Stimulated activated CD4-positive, alpha-beta T cell treated with anti-CD3 and anti-CD28 coated beads, TNF-alpha, amount 100 ng/mL, for 4 hours (primary cell): ENCODE results near the gene GAS2.

Experiments
- DNase-seq, 3 experiments: peaks; one replicate each; pipeline ENCODE4 v3.0.0-alpha.2; 2020; ENCODE audit warnings: low read depth in 3 of 3

The GAS2 gene

GRCh38 chr11:22674470-22675439 lies 8.3 kb downstream of the GAS2 start:
- DNase-seq, result no peak

- no peak for DNase-seq
Measured at GRCh38 chr11:22677153-22677903, 10.9 kb downstream of the GAS2 start.

GRCh38 chr11:22680628-22681027 lies 14.2 kb downstream of the GAS2 start:
- DNase-seq, result no peak

DNA sequence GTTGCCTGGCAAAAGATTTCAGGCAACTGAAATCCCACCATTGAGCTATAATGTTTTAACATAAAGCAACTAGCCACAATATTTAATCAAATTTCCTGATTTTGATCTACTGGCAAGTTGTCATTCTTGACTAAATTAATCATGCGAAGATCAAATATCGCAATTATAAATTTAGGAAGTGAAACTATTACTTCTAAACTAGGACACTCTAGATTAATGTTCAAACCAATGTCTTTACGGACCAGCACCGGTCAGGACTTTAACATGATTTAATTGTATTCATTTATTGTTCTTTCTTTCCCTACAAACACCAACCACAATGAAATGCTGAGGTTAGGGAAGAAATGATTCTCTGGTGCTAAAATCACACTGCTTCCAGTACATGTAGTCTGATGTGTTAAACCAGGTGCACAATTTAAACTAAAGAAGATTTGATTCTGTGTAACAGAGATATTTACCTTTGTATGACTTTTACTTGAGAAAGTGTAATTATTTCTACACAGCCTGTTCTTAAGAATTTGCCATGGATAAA lies 14.9 kb downstream of the GAS2 start:
- DNase-seq, result no peak

- no peak for DNase-seq
Measured at GRCh38 chr11:22684082-22684481, 17.7 kb downstream of the GAS2 start.

DNA sequence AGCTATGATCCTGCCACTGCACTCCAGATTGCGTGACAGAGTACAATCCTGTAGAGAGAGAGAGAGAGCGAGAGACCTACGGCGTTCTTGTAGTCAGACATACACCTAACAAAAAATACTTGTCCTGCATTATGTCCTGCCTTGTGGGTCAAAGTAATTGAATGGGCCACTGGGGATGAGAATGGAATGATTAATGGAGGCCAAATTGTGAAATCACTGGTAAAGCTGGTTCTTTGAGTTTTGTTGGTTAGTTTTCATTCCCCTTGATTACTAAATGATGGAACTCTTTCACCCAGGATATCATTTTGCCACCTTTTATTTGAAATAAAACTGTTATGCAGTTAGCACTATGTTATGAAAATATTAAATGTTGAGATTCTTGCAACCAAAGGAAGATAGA lies 18.7 kb downstream of the GAS2 start:
- no peak for DNase-seq

- DNase-seq, result no peak
Measured at GRCh38 chr11:22688914-22689313, 22.5 kb downstream of the GAS2 start.

- DNase-seq, result no peak
Measured at GRCh38 chr11:22690257-22690656, 23.8 kb downstream of the GAS2 start.

DNA sequence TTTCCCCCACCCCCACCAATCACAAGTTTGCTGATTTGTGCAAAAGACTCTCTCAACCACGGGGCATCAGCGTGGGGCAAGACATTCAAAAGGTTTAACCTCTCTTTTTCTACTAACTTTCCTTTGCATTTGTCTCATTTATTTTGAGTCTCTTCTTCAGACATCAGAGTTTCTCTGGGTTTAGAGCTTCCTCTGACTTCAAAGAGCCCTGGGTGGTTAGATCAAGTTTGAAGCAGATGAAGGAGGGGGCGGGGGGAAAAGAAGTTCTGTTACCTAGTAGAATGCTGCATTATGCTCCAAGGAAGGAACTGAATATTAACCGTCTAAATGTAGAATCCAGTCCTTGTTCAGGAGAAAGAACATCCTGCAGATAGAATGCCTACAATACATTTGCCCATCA lies 24.5 kb downstream of the GAS2 start:
- DNase-seq, result no peak

DNA sequence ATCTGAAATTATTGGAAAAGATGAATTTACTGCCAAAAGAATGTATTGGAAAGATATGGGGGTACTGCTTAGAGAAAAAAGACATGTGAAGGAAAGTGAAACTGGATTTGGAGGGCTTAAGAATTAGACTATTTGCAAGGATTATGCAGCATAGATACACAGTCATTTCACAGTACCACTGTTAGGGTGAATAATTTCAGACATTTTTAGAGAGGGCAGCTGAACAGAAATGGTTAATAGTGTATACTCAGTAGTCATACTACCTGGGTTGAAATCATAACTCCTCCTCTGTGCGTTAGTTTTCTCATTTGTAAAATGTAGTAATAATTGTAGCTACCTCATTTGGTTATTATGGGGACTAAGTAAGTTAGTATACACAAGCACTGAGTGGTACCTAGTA lies 33.0 kb downstream of the GAS2 start:
- no peak for DNase-seq

GRCh38 chr11:22702031-22702430 lies 35.6 kb downstream of the GAS2 start:
- DNase-seq, result no peak

GRCh38 chr11:22703040-22703439 lies 36.6 kb downstream of the GAS2 start:
- no peak for DNase-seq

DNA sequence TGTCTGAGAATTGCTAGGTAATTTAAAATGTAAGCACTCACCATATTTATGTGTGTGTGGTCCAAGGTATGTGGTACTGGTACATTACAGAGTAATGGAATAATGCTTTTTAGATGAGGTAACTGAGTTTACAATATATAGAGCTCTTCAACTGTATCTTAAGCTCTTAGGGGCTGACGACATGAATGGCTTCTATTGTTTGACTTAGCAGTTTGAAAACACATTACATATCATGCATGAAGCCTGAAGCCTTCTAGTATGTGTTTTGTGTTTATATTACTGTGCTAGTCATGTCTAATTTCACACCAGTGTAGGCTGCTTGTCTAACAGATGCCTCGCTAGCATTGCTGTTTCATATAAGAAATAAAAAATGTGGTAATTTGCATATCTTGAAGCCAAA lies 37.2 kb downstream of the GAS2 start:
- no peak for DNase-seq

DNA sequence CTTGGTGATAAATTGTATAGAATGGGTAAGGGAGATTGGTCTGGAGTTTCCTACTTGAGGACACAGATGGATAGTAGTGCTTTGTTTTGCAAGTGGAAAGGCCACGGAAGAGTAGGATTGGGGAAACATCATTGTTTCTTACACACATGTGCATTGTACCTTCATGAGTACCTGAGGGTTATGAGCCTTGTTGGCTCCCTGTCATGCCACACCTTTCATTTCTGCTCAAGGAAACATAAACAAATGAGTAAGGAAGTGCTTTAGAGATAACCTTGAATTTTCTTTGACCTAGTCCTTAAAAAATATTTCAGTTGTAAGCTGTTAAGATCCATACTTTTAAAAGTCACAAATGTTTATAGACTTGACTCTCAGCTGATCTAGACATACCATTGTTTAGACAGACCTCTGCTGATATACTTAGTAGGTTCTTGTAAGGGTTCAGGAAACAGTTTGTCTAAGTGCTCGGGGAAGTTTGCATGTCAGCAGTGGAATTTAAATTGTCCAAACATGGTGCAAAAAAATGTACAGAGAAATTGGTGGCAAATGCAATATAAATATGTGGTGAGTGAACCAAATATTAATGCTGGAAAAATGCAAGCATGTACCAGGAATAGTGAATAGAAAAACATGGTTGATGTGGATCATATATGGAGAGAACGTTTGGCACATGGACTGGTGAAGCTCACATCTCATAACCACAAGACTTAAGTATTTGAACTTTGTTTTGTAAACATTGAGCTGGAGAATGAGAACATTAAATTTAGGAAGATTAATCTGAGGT lies 40.9 kb downstream of the GAS2 start:
- DNase-seq, result no peak

DNA sequence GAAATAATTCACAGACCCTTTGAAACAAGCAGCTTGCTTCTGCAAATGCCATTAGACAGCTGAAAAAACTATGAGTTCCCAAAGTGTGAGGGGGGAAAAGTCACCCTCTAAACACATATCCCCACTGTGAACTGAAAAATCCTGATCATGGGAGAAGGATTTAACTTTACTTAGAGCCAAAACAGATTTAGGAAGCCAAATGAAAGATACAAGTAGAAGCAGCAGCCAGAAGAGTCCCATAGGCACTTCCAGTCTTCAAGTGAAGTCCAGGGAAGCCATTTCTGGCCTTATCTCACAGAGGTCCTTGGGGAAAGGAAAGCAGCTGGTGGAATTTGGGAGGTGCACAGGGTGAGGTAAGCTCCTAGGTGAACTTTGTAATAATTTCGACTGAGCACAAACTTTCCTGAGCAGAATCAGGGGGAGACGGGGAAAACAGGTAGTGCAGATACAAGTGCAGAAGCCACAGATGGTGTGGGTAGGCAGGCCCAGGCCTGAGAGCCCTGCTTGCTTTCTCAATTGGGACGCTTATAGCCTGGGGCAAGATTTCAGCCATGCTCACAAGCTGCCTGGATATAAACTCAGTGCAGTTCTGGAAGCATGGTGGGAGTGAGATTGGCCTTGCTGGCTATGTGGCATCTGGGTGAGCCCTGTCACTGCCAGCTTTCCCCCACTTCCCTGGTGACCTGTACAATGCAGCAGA lies 44.8 kb downstream of the GAS2 start:
- no peak for DNase-seq

GRCh38 chr11:22711880-22712279 lies 45.5 kb downstream of the GAS2 start:
- no peak for DNase-seq

DNA sequence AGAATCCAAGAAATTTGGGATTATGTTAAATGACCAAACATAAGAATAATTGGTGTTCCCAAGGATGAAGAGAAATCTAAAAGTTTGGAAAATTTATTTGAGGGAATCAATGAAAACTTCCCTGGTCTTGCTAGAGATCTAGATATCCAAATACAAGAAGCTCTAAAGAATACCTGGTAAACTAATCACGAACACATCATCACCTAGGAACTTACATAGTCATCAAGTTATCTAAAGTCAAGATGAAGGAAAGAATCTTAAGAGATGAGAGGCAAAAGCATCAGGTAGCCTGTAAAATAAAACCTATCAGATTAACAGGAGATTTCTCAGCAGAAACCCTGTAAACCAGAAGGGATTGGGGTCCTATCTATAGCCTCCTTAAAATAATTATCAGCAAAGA lies 46.9 kb downstream of the GAS2 start:
- DNase-seq, result no peak

GRCh38 chr11:22715971-22716370 lies 49.6 kb downstream of the GAS2 start:
- no peak for DNase-seq

- DNase-seq, result no peak
Measured at GRCh38 chr11:22720457-22720856, 54.0 kb downstream of the GAS2 start.

- no peak for DNase-seq
Measured at GRCh38 chr11:22723274-22723673, 56.9 kb downstream of the GAS2 start.

DNA sequence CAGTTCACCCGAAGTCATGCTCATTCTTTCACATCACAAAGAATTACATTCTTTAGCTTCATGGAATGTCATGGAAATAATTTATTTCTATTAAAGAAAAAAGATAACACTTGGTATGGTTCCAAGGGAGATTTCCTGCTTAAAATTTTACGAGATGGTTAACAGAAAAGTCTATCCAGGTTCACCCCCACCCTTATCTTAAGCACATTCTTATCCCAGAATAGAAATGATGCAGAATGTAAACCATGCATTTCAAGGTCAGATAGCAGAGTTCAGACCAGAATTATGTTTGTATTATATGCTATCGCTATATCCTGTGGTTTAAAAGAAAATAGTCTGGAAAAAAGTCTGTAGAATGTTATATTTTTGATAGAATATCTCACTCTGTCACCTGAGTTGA lies 58.7 kb downstream of the GAS2 start:
- no peak for DNase-seq
